Activated CD4-positive, alpha-beta memory T cell treated with anti-CD3 and anti-CD28 coated beads for 36 hours (primary cell): Measurements from ENCODE around the gene ZC3H14. TPM values are rescaled to one million over a fixed set of nuclear protein-coding genes. Genes with fewer than 3 reads are reported as not detected.

Experiments
- CTCF ChIA-PET: fragments of 350-600 bp; sonication (Branson Sonifier 250); formaldehyde crosslinking; loops from one replicate; lab custom pipeline; 2021; ENCODE audit warnings: antibody characterized with exemption, inconsistent platforms; lab: Charles Lee
- POLR2A ChIA-PET: fragments of 350-600 bp; sonication (Branson Sonifier 250); formaldehyde crosslinking; loops from one replicate; lab custom pipeline; 2021; ENCODE audit warnings: antibody characterized with exemption; lab: Charles Lee
- DNase-seq: peaks from one replicate; pipeline ENCODE4 v3.0.0-alpha.2; 2020
- H3K27ac Mint-ChIP-seq: one replicate; pipeline ENCODE4 v1.8.0; 2021; ENCODE audit warnings: mixed read lengths
- H3K27me3 Mint-ChIP-seq: one replicate; pipeline ENCODE4 v1.8.0; 2021; ENCODE audit warnings: mixed read lengths
- H3K36me3 Mint-ChIP-seq: one replicate; pipeline ENCODE4 v1.8.0; 2021; ENCODE audit warnings: mixed read lengths
- H3K4me1 Mint-ChIP-seq: one replicate; pipeline ENCODE4 v1.8.0; 2021; ENCODE audit warnings: low read depth, mixed read lengths
- H3K4me3 Mint-ChIP-seq: one replicate; pipeline ENCODE4 v1.8.0; 2021; ENCODE audit warnings: mild to moderate bottlenecking, mixed read lengths
- H3K9me3 Mint-ChIP-seq: one replicate; pipeline ENCODE4 v1.8.0; 2021; ENCODE audit warnings: mixed read lengths
- intact Hi-C: fragments of 100-400 bp; cut with micrococcal nuclease; formaldehyde crosslinking; loops from one replicate; pipeline ENCODE4 v1.15.1; 2023
- total RNA-seq, 2 experiments: library from RNA; stranded (reverse); gene quantifications; one replicate each; pipeline ENCODE4 v1.2.3, GENCODE V29; 2021

ZC3H14 gene
- total RNA-seq, 2 experiments from 2014 or later = 43.7 to 45.2 TPM

- intact Hi-C loops = no loop called here
- Mint-ChIP-seq H3K36me3 (peaks cover 33% of the 10 kb centered on the region), H3K4me1 (peaks cover 15% of the 10 kb centered on the region), H3K4me3 (no peak overlapping the region), H3K27ac (no peak overlapping the region), H3K9me3 (no peaks in the 10 kb centered on the region), H3K27me3 (no peaks in the 10 kb centered on the region)
- CTCF ChIA-PET = no interaction called here
- DNase-seq = no peak
- POLR2A ChIA-PET = no interaction called here
Measured at GRCh38 chr14:88614218-88614907, 51.5 kb downstream of the ZC3H14 start.

DNA sequence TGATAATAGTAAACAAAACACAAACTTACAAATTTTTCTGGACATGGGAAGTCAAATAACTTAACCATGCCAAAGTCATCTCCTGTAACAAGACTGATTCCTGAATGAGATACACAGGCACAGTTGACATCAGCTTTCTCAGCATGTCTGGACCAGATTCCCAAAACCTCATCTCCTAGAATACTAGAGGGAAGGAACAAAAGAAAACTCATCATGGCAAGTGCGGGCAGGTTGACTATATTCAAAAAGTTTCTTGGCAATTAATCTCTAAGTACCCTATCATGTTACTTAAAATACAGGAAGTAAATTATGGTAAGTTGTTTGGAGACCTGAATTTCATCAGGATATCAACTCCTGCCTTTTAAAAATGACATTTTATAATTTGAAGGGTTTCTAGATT, 53.9 kb downstream of the ZC3H14 start:
- peaks cover 13% of the 10 kb centered on the region for H3K4me1 Mint-ChIP-seq
- H3K27me3 Mint-ChIP-seq = no peaks in the 10 kb centered on the region
- H3K4me3 Mint-ChIP-seq = no peak overlapping the region
- peaks cover 20% of the 10 kb centered on the region for H3K36me3 Mint-ChIP-seq
- no peak overlapping the region for H3K27ac Mint-ChIP-seq
- ChIA-PET CTCF (interaction anchor here (1.1 to 1.6 kb wide), 2 partner anchors 11 to 51 kb away, joined by 3 read pairs; no protein-coding TSS in a partner anchor), POLR2A (no interaction called here)
- intact Hi-C loops = no loop called here
- no peaks in the 10 kb centered on the region for H3K9me3 Mint-ChIP-seq
- DNase-seq = no peak

DNA sequence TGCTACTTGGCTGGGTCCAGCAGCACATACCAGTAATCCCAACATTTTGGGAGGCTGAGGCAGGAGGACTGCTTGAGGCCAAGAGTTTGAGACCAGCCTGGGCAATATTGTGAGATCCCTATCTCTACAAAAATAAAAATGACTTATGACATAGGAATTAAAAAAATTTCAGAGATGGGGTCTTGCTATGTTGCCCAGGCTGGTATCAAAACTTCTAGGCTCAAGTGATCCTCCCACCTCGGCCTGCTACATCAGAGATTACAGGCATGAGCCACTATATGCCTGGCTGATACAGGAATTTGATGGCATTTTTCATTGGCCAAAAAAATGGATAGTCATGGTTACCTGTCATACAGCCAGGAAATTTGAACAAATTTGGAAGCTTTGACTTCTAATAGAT, 54.6 kb downstream of the ZC3H14 start:
- Mint-ChIP-seq H3K4me3 (no peak overlapping the region), H3K9me3 (no peaks in the 10 kb centered on the region), H3K27ac (no peak overlapping the region), H3K4me1 (peaks cover 11% of the 10 kb centered on the region), H3K27me3 (no peaks in the 10 kb centered on the region), H3K36me3 (peaks cover 19% of the 10 kb centered on the region)
- ChIA-PET CTCF (no interaction called here), POLR2A (no interaction called here)
- intact Hi-C loops = no loop called here
- DNase-seq = no peak

- intact Hi-C loops = no loop called here
- H3K27ac Mint-ChIP-seq = no peak overlapping the region
- DNase-seq = no peak
- ChIA-PET POLR2A (no interaction called here), CTCF (interaction anchor here (1.5 kb wide), 1 partner anchor 49 kb away, joined by 3 read pairs; no protein-coding TSS in a partner anchor)
- H3K9me3 Mint-ChIP-seq = no peaks in the 10 kb centered on the region
- peaks cover 14% of the 10 kb centered on the region for H3K36me3 Mint-ChIP-seq
- H3K4me3 Mint-ChIP-seq = no peak overlapping the region
- H3K4me1 Mint-ChIP-seq = peaks cover 3% of the 10 kb centered on the region
- no peaks in the 10 kb centered on the region for H3K27me3 Mint-ChIP-seq
Measured at GRCh38 chr14:88618476-88618875, 55.6 kb downstream of the ZC3H14 start.

DNA sequence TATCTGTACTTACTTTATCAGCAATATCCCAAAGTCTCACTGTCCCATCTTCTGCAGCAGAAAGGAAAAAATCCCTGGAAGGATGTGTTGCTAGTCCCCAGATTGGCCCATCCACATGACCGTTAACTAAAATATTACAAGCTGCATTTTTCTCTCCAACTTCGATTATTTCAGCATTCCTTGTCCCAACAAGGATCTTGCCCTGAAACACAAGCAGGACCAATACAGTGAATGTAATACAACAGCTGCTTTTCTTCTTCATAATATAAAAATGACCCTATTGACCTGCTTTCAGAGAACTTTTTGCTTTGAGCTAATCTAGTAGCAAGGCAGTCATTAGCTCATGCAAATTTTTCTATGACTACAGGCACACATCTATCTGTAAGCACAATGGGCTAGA, 58.3 kb downstream of the ZC3H14 start:
- Mint-ChIP-seq H3K4me1 (no peaks in the 10 kb centered on the region), H3K9me3 (no peaks in the 10 kb centered on the region), H3K27me3 (no peaks in the 10 kb centered on the region), H3K27ac (no peak overlapping the region), H3K36me3 (peaks cover 16% of the 10 kb centered on the region), H3K4me3 (no peak overlapping the region)
- intact Hi-C loops = no loop called here
- ChIA-PET POLR2A (no interaction called here), CTCF (no interaction called here)
- no peak for DNase-seq

- Mint-ChIP-seq H3K36me3 (peaks cover 13% of the 10 kb centered on the region), H3K9me3 (no peaks in the 10 kb centered on the region), H3K4me1 (no peaks in the 10 kb centered on the region), H3K27me3 (no peaks in the 10 kb centered on the region), H3K27ac (no peak overlapping the region), H3K4me3 (no peak overlapping the region)
- ChIA-PET POLR2A (no interaction called here), CTCF (no interaction called here)
- DNase-seq = no peak
- intact Hi-C loops = no loop called here
Measured at GRCh38 chr14:88625671-88626070, 62.8 kb downstream of the ZC3H14 start.

- intact Hi-C loops = no loop called here
- H3K9me3 Mint-ChIP-seq = no peaks in the 10 kb centered on the region
- peaks cover 7% of the 10 kb centered on the region for H3K36me3 Mint-ChIP-seq
- ChIA-PET CTCF (no interaction called here), POLR2A (no interaction called here)
- no peak for DNase-seq
- H3K4me3 Mint-ChIP-seq = no peak overlapping the region
- H3K4me1 Mint-ChIP-seq = no peaks in the 10 kb centered on the region
- H3K27me3 Mint-ChIP-seq = no peaks in the 10 kb centered on the region
- no peak overlapping the region for H3K27ac Mint-ChIP-seq
Measured at GRCh38 chr14:88628033-88628432, 65.2 kb downstream of the ZC3H14 start.

GRCh38 chr14:88628462-88628861, 65.6 kb downstream of the ZC3H14 start:
- Mint-ChIP-seq H3K36me3 (peaks cover 7% of the 10 kb centered on the region), H3K4me3 (no peak overlapping the region), H3K9me3 (no peaks in the 10 kb centered on the region), H3K27me3 (no peaks in the 10 kb centered on the region), H3K4me1 (no peaks in the 10 kb centered on the region), H3K27ac (no peak overlapping the region)
- intact Hi-C loops = no loop called here
- POLR2A ChIA-PET = no interaction called here
- CTCF ChIA-PET = no interaction called here
- no peak for DNase-seq

DNA sequence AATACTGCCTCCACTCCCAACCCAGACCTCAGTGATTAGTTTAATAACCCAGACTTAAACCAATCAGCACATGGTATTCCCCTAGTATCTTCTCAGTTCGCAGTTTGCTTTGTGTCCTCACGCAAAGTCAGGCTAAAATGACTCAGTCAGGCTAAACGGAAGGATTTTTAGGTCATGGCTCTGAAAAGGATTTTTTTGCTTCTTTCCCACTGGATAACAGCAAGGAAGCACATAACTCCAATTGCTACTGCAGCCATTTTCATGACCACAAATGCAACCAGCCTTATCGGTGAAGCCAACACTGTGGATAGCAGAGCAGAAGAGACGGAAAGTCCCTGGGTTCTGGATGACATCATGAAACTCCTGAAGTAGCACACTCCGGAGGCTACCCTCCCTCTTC, 67.7 kb downstream of the ZC3H14 start:
- no peak for DNase-seq
- intact Hi-C loops = no loop called here
- ChIA-PET CTCF (no interaction called here), POLR2A (no interaction called here)
- no peaks in the 10 kb centered on the region for H3K4me1 Mint-ChIP-seq
- peaks cover 9% of the 10 kb centered on the region for H3K36me3 Mint-ChIP-seq
- no peak overlapping the region for H3K4me3 Mint-ChIP-seq
- no peaks in the 10 kb centered on the region for H3K27me3 Mint-ChIP-seq
- H3K27ac Mint-ChIP-seq = no peak overlapping the region
- H3K9me3 Mint-ChIP-seq = no peaks in the 10 kb centered on the region

DNA sequence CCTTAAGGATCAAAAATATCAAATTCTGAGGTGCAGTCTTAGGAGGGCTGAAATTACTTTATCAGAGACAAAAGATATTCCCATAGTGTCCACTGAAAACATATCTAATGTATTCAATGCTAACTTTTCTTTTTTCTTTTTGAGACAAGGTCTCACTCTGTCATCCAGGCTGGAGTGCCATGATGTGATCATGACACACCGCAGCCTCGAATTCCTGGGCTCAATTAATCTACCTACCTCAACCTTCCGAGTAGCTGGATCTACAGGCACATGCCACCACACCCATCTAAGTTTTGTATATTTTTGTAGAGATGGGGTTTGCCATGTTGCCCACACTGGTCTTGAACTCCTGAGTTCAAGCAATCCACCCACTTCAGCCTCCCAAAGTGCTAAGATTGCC, 68.3 kb downstream of the ZC3H14 start:
- POLR2A ChIA-PET = no interaction called here
- H3K27ac Mint-ChIP-seq = no peak overlapping the region

DNA sequence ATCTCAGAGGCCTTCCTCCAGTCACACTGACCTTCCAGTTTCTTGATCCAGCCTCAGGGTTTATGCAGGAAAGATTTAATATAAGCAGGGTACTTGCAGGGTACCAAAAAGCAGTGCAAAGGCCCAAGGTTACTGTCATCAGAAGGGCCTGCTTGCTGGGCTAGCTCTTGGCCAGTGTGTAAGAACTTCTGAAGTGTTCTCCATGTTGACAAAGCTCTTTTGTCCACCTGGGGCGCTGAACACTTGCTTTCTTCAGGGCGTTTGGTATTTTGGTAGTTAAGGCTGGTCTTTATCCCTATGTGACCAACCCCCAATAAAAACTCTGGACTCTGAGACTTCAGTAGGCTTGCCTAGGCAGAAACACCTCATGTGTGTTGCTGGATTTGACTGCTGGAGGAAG, 69.7 kb downstream of the ZC3H14 start:
- intact Hi-C loops = no loop called here
- no peak overlapping the region for H3K27ac Mint-ChIP-seq
- H3K36me3 Mint-ChIP-seq = peaks cover 7% of the 10 kb centered on the region
- H3K9me3 Mint-ChIP-seq = no peaks in the 10 kb centered on the region
- H3K4me1 Mint-ChIP-seq = no peaks in the 10 kb centered on the region
- ChIA-PET POLR2A (no interaction called here), CTCF (no interaction called here)
- H3K27me3 Mint-ChIP-seq = no peaks in the 10 kb centered on the region
- DNase-seq = no peak
- H3K4me3 Mint-ChIP-seq = no peak overlapping the region

More for the DNA sequence above, 68.3 kb downstream of the ZC3H14 start:
- H3K4me3 Mint-ChIP-seq = no peak overlapping the region
- no peaks in the 10 kb centered on the region for H3K9me3 Mint-ChIP-seq
- peaks cover 6% of the 10 kb centered on the region for H3K36me3 Mint-ChIP-seq
- CTCF ChIA-PET = no interaction called here
- no peak for DNase-seq
- no peaks in the 10 kb centered on the region for H3K27me3 Mint-ChIP-seq
- intact Hi-C loops = no loop called here
- no peaks in the 10 kb centered on the region for H3K4me1 Mint-ChIP-seq

DNA sequence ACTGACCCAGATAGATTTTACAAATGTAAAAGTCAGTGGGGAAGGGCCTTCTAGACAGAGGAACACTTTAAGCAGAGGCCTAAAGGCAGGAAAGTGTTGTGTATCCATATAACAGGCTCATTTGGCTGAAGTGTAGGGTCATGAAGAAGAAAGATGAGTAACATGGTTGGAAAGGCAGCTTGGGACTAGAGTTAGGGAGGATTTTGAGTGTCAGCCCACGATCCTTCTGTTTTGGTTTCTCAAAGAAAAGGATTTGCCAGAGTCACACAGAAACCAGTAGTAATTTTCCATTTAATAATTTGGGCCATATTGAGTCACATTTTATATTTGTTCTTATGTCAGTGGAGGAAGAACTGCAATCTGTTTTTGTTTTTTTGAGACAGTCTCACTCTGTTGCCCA, 76.4 kb downstream of the ZC3H14 start:
- Mint-ChIP-seq H3K27me3 (no peaks in the 10 kb centered on the region), H3K9me3 (peaks cover 19% of the 10 kb centered on the region), H3K4me3 (no peak overlapping the region), H3K4me1 (no peaks in the 10 kb centered on the region), H3K27ac (no peak overlapping the region), H3K36me3 (peaks cover 39% of the 10 kb centered on the region)
- CTCF ChIA-PET = no interaction called here
- DNase-seq = no peak
- intact Hi-C loops = no loop called here
- POLR2A ChIA-PET = no interaction called here

DNA sequence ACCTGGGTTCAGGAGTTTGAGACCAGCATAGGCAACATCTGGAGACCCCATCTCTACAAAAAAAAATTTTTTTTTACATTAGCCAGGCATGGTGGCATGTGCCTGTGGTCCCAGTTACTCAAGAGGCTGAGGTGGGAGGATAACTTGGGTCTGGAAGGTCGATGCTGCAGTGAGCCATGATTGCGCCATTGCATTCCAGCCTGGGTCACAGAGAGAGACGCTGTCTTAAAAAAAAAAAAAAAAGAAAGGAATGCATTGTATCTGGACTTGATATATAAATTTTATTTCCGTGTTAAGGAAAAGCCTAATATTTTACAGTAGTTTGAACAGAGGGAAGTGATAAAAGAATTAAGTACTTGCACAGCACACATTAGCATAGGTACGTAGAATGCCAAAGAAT, 97.2 kb downstream of the ZC3H14 start:
- Mint-ChIP-seq H3K36me3 (peaks cover 28% of the 10 kb centered on the region), H3K4me1 (no peaks in the 10 kb centered on the region), H3K4me3 (no peak overlapping the region), H3K27me3 (no peaks in the 10 kb centered on the region), H3K9me3 (peaks cover 9% of the 10 kb centered on the region), H3K27ac (no peak overlapping the region)
- intact Hi-C loops = no loop called here
- ChIA-PET CTCF (no interaction called here), POLR2A (no interaction called here)
- DNase-seq = no peak
